H1 (cell line): Measurements from ENCODE around the gene CENPF. TPM values are rescaled to one million over a fixed set of nuclear protein-coding genes. Genes with fewer than 3 reads are reported as not detected.

ENCODE experiments used
- CTCF ChIA-PET: fragments of 300-600 bp; sonication (Branson Sonifier 250); formaldehyde crosslinking; loops from one replicate; lab custom pipeline; 2021; ENCODE audit not compliant: partially characterized antibody; lab: Charles Lee
- POLR2A ChIA-PET: fragments of 300-600 bp; sonication (Branson Sonifier 250); formaldehyde crosslinking; loops from one replicate; lab custom pipeline; 2021; ENCODE audit warnings: inconsistent platforms; ENCODE audit not compliant: partially characterized antibody; lab: Charles Lee
- DNase-seq, 2 experiments: peaks; one replicate each; pipeline versions ENCODE4 v3.0.0 to v3.0.0-alpha.2; 2010 to 2022; ENCODE audit warnings: low spot score in 2 of 2, low read depth in 1 of 2, mixed read lengths in 1 of 2
- FAIRE-seq: peaks from 2 replicates; lab custom pipeline; 2011; peaks lifted over from hg19 to GRCh38; lab: Jason Lieb, UNC
- H2AFZ ChIP-seq: 2 replicates; pipeline ENCODE4 v1.8.1; 2012; ENCODE audit warnings: low read length, inconsistent platforms
- H2AK5ac ChIP-seq: 2 replicates; pipeline ENCODE4 v1.6.1; 2013; ENCODE audit warnings: low read depth, low read length
- H2BK120ac ChIP-seq: replicated peaks from 2 replicates; pipeline ENCODE3; 2013; ENCODE audit warnings: low read depth, low read length, inconsistent platforms
- H2BK12ac ChIP-seq: 2 replicates; pipeline ENCODE4 v1.6.1; 2013; ENCODE audit warnings: low read depth, low read length
- H2BK15ac ChIP-seq: 2 replicates; pipeline ENCODE4 v1.6.1; 2013; ENCODE audit warnings: low read length
- H2BK20ac ChIP-seq: 2 replicates; pipeline ENCODE4 v1.6.1; 2013; ENCODE audit warnings: low read length
- H2BK5ac ChIP-seq: 2 replicates; pipeline ENCODE4 v1.6.1; 2013; ENCODE audit warnings: low read depth, low read length
- H3K14ac ChIP-seq: 2 replicates; pipeline ENCODE4 v1.6.1; 2013; ENCODE audit warnings: inconsistent platforms; ENCODE audit not compliant: insufficient read length
- H3K18ac ChIP-seq: 2 replicates; pipeline ENCODE4 v1.6.1; 2013; ENCODE audit warnings: low read length; ENCODE audit errors: extremely low read depth
- H3K23ac ChIP-seq: 2 replicates; pipeline ENCODE4 v1.6.1; 2013; ENCODE audit warnings: inconsistent platforms; ENCODE audit not compliant: insufficient read length
- H3K23me2 ChIP-seq: 2 replicates; pipeline ENCODE4 v1.6.1; 2013; ENCODE audit warnings: low read depth, low read length
- H3K27ac ChIP-seq: 2 replicates; pipeline ENCODE4 v1.6.1; 2011; ENCODE audit warnings: low read depth, low read length, inconsistent platforms
- H3K27me3 ChIP-seq, 4 experiments: replicated peaks in 1 of 4; 1 replicate in 1 of 4; 2 replicates in 3 of 4; pipeline versions ENCODE4 v1.6.1 to v1.8.1; 2011 to 2013; ENCODE audit warnings: low read length in 3 of 4, mild to moderate bottlenecking in 3 of 4, inconsistent platforms in 2 of 4, mixed read lengths in 2 of 4, moderate library complexity in 1 of 4; ENCODE audit not compliant: control insufficient read depth in 3 of 4, insufficient read depth in 3 of 4; ENCODE audit errors: extremely low read depth in 1 of 4
- H3K36me3 ChIP-seq, 4 experiments: 2 replicates each; pipeline versions ENCODE4 v1.6.1 to v1.8.1; 2011 to 2013; ENCODE audit warnings: mild to moderate bottlenecking in 4 of 4, low read length in 3 of 4, moderate library complexity in 2 of 4, control low read depth in 1 of 4, inconsistent platforms in 1 of 4; ENCODE audit not compliant: insufficient read depth in 4 of 4, control insufficient read depth in 2 of 4
- H3K4ac ChIP-seq: replicated peaks from 2 replicates; pipeline ENCODE3; 2013; ENCODE audit warnings: low read length, low read depth, mixed read lengths, inconsistent platforms; ENCODE audit not compliant: insufficient read length
- H3K4me1 ChIP-seq, 4 experiments: replicated peaks in 1 of 4; 1 replicate in 1 of 4; 2 replicates in 3 of 4; pipeline versions ENCODE4 v1.6.1 to v1.8.1; 2011 to 2013; ENCODE audit warnings: low read length in 3 of 4, inconsistent platforms in 2 of 4, mixed read lengths in 1 of 4; ENCODE audit not compliant: insufficient read depth in 4 of 4, control insufficient read depth in 3 of 4
- H3K4me2 ChIP-seq, 2 experiments: 2 replicates each; pipeline versions ENCODE4 v1.6.1 to v1.8.1; 2011 to 2013; ENCODE audit warnings: low read depth in 2 of 2, low read length in 2 of 2, control low read depth in 1 of 2, inconsistent platforms in 1 of 2, mild to moderate bottlenecking in 1 of 2; ENCODE audit not compliant: insufficient read depth in 1 of 2
- H3K4me3 ChIP-seq, 4 experiments: fragments of 200-600, 300-600 bp in 1 of 4; sonication (generic), shearing (Covaris generic), sonication (Bioruptor Twin) in 1 of 4; 2 replicates each; pipeline versions ENCODE4 v1.5.1 to v1.8.1; 2011 to 2016; ENCODE audit warnings: low read length in 4 of 4, low read depth in 3 of 4, control low read depth in 2 of 4, inconsistent platforms in 2 of 4, mild to moderate bottlenecking in 2 of 4, mixed read lengths in 1 of 4, moderate library complexity in 1 of 4; ENCODE audit not compliant: insufficient read depth in 2 of 4; ENCODE audit errors: extremely low read depth in 1 of 4
- H3K56ac ChIP-seq: replicated peaks from 2 replicates; pipeline ENCODE3; 2013; ENCODE audit warnings: low read depth, mild to moderate bottlenecking, mixed read lengths, low read length, inconsistent platforms; ENCODE audit not compliant: insufficient read length
- H3K79me1 ChIP-seq: 2 replicates; pipeline ENCODE4 v1.6.1; 2013; ENCODE audit warnings: low read depth, low read length, control low read depth
- H3K79me2 ChIP-seq, 2 experiments: 2 replicates each; pipeline versions ENCODE4 v1.6.1 to v1.8.1; 2012 to 2013; ENCODE audit warnings: low read length in 2 of 2, mild to moderate bottlenecking in 2 of 2, inconsistent platforms in 1 of 2; ENCODE audit not compliant: insufficient read depth in 2 of 2, control insufficient read depth in 1 of 2
- H3K9ac ChIP-seq, 4 experiments: replicated peaks in 1 of 4; 1 replicate in 1 of 4; 2 replicates in 3 of 4; pipeline versions ENCODE4 v1.6.1 to v1.8.1; 2011 to 2013; ENCODE audit warnings: low read depth in 3 of 4, low read length in 3 of 4, control low read depth in 2 of 4, mild to moderate bottlenecking in 2 of 4, moderate library complexity in 2 of 4, inconsistent platforms in 1 of 4; ENCODE audit errors: extremely low read depth in 1 of 4
- H3K9me3 ChIP-seq, 2 experiments: 2 replicates each; pipeline versions ENCODE4 v1.6.1 to v1.8.1; 2012 to 2013; ENCODE audit warnings: mild to moderate bottlenecking in 2 of 2, moderate library complexity in 2 of 2, control low read depth in 1 of 2, inconsistent platforms in 1 of 2, low read depth in 1 of 2, low read length in 1 of 2, mixed read lengths in 1 of 2; ENCODE audit not compliant: insufficient read depth in 2 of 2
- H4K20me1 ChIP-seq, 2 experiments: replicated peaks in 1 of 2; 2 replicates each; pipeline versions ENCODE3 to v1.8.1; 2011 to 2013; ENCODE audit warnings: inconsistent platforms in 2 of 2, low read length in 2 of 2, mild to moderate bottlenecking in 1 of 2; ENCODE audit not compliant: insufficient read depth in 2 of 2, control insufficient read depth in 1 of 2
- H4K5ac ChIP-seq: 2 replicates; pipeline ENCODE4 v1.6.1; 2013; ENCODE audit warnings: low read length, low read depth, mixed read lengths, inconsistent platforms; ENCODE audit not compliant: insufficient read length
- H4K8ac ChIP-seq: 2 replicates; pipeline ENCODE4 v1.8.0; 2013; ENCODE audit warnings: mild to moderate bottlenecking, moderate library complexity, low read length, inconsistent platforms; ENCODE audit not compliant: insufficient read depth; ENCODE audit errors: extremely low read depth
- H4K91ac ChIP-seq: replicated peaks from 2 replicates; pipeline ENCODE3; 2013; ENCODE audit warnings: low read length, mixed read lengths, inconsistent platforms; ENCODE audit not compliant: insufficient read length
- CTBP2 ChIP-seq: IDR thresholded peaks from 2 replicates; pipeline ENCODE4 v1.7.0; 2011; ENCODE audit warnings: borderline replicate concordance, mild to moderate bottlenecking, moderate library complexity, mixed read lengths, low read length; ENCODE audit not compliant: insufficient read depth, insufficient read length
- EGR1 ChIP-seq: IDR thresholded peaks from 2 replicates; pipeline ENCODE4 v1.6.1; 2011; ENCODE audit warnings: low read depth, low read length, borderline replicate concordance
- PHF8 ChIP-seq: fragments of 200-600 bp; sonication (generic); conservative IDR thresholded peaks from 2 replicates; pipeline ENCODE4 v1.7.1; 2012; ENCODE audit warnings: low read depth, mild to moderate bottlenecking, inconsistent platforms, low read length, moderate library complexity
- RFX5 ChIP-seq: IDR thresholded peaks from 2 replicates; pipeline ENCODE4 v1.6.1; 2011; ENCODE audit warnings: low read depth, low read length, improper control_type of control experiment, borderline replicate concordance
- SAP30 ChIP-seq: fragments of 300-600 bp; sonication (generic); IDR thresholded peaks from 2 replicates; pipeline ENCODE4 v1.7.1; 2012; ENCODE audit warnings: low read length, moderate library complexity, mild to moderate bottlenecking, inconsistent platforms; ENCODE audit not compliant: insufficient read depth, insufficient replicate concordance
- SIRT6 ChIP-seq: IDR thresholded peaks from one replicate; pipeline ENCODE4 v1.7.1; 2012; ENCODE audit warnings: low read length, inconsistent platforms
- SRF ChIP-seq: IDR thresholded peaks from 2 replicates; pipeline ENCODE4 v1.6.1; 2011; ENCODE audit warnings: mild to moderate bottlenecking, low read depth, low read length, moderate library complexity
- TAF1 ChIP-seq: IDR thresholded peaks from 2 replicates; pipeline ENCODE4 v1.6.1; 2011; ENCODE audit warnings: mild to moderate bottlenecking, low read depth, low read length
- WGBS, 2 experiments: shearing (Covaris generic) in 1 of 2; methylation state at CpG; one replicate each; pipeline versions ENCODE4 v1.1.6 to v1.1.7; 2013 to 2015; ENCODE audit warnings: low lambda C conversion rate in 2 of 2, mixed read lengths in 2 of 2, inconsistent platforms in 1 of 2, low coverage in 1 of 2, missing lambda C conversion rate in 1 of 2; ENCODE audit not compliant: insufficient replicate concordance in 2 of 2, insufficient coverage in 1 of 2, insufficient read length in 1 of 2; ENCODE audit errors: extremely low coverage in 1 of 2, missing lambda C conversion rate in 1 of 2; 5-methylcytosine and 5-hydroxymethylcytosine counted together
- polyA plus RNA-seq, 7 experiments: library from polyadenylated mRNA; depleted of rRNA in 3 of 7; stranded (reverse) in 5 of 7; unstranded in 2 of 7; fragments of >200 nt in 5 of 7; fragments of 200-250 nt in 2 of 7; gene quantifications; 1 replicate in 5 of 7; 2 replicates in 1 of 7; 4 replicates in 1 of 7; pipeline versions ENCODE4 v1.2.1 to v1.2.3, GENCODE V29; 2011 to 2013; ENCODE audit warnings: missing spikeins in 2 of 7, mixed read lengths in 2 of 7
- total RNA-seq: library from RNA; stranded (reverse); fragmentation: NEBNext Ultra II Directional; extraction: Animal tissue kit (Norgen Biotek cat#: 25700); gene quantifications from 2 replicates; pipeline ENCODE4 v1.2.1, GENCODE V29; 2021
- TF ChIP-seq, protein P1 (sequence below): IDR thresholded peaks from 2 replicates; pipeline ENCODE4 v1.6.1; 2012; ENCODE audit warnings: inconsistent platforms
- TF ChIP-seq, protein P2 (sequence below): IDR thresholded peaks from 2 replicates; pipeline ENCODE4 v1.6.1; 2012; ENCODE audit warnings: low read length, inconsistent platforms

CENPF gene
- total and polyA plus RNA-seq, 2 of the 8 experiments (the other 6 are each of a cell fraction or from before 2014, with no cell fraction given), result 13.7 to 170 TPM

DNA sequence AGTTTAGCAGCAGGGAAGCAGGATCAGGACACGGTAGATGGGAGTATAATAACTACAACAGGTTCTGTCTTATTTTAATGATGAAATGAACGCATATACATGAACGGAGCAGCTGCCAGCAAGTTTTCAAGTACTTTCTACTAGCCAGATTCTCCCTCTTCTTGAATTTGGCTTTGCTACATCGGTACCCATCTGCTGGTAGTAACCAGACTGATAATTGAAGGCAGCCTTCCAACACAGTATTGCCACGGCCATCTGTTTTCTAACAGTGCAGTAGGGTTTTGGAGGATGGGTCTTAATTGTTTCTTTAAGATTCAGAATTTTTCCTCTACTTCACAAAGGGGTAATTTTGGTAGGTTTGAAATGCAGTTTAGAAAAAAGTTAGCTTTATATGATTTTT is 33.4 kb downstream of the CENPF start:
- peaks cover 2 to 7% of the 10 kb centered on the region in 2 experiments for H4K20me1 ChIP-seq
- no peak overlapping the region for H3K27ac ChIP-seq
- no peak overlapping the region for H2BK15ac ChIP-seq
- ChIA-PET CTCF (interaction anchor here (0.9 to 5.3 kb wide), 13 partner anchors 9 to 422 kb away, joined by 3 to 41 read pairs (median 7); no protein-coding TSS in a partner anchor), POLR2A (interaction anchor here (1.3 kb wide), 1 partner anchor 10 kb away, joined by 5 read pairs; no protein-coding TSS in a partner anchor)
- H4K91ac ChIP-seq, result no peak overlapping the region
- no peak overlapping the region for H2AK5ac ChIP-seq
- no peak overlapping the region for H3K56ac ChIP-seq
- no peak overlapping the region for H3K14ac ChIP-seq
- DNase-seq (no peak), FAIRE-seq (no peak)
- H3K4ac ChIP-seq, result no peak overlapping the region
- no peak overlapping the region for H3K9ac ChIP-seq
- no peak overlapping the region for H3K18ac ChIP-seq
- no peak overlapping the region for H2BK120ac ChIP-seq
- H3K36me3 ChIP-seq, result peaks cover 37 to 88% (median 79%) of the 10 kb centered on the region in 4 experiments
- no peak overlapping the region for H4K5ac ChIP-seq
- no peak overlapping the region for H4K8ac ChIP-seq
- H3K9me3 ChIP-seq, result no peaks in the 10 kb centered on the region
- no peak for TF ChIP-seq SAP30
- TF ChIP-seq, protein P1, sequence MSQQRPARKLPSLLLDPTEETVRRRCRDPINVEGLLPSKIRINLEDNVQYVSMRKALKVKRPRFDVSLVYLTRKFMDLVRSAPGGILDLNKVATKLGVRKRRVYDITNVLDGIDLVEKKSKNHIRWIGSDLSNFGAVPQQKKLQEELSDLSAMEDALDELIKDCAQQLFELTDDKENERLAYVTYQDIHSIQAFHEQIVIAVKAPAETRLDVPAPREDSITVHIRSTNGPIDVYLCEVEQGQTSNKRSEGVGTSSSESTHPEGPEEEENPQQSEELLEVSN, result no peak
- no peak for TF ChIP-seq TAF1
- TF ChIP-seq SIRT6, result no peak
- TF ChIP-seq, protein P2, sequence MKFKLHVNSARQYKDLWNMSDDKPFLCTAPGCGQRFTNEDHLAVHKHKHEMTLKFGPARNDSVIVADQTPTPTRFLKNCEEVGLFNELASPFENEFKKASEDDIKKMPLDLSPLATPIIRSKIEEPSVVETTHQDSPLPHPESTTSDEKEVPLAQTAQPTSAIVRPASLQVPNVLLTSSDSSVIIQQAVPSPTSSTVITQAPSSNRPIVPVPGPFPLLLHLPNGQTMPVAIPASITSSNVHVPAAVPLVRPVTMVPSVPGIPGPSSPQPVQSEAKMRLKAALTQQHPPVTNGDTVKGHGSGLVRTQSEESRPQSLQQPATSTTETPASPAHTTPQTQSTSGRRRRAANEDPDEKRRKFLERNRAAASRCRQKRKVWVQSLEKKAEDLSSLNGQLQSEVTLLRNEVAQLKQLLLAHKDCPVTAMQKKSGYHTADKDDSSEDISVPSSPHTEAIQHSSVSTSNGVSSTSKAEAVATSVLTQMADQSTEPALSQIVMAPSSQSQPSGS, result no peak
- no peak for TF ChIP-seq RFX5
- no peak for TF ChIP-seq EGR1
- no peak for TF ChIP-seq PHF8
- TF ChIP-seq SRF, result no peak
- TF ChIP-seq CTBP2, result no peak
- WGBS, 2 experiments, result 90% methylated on average over 5 of the region's 5 CpGs; no CpG with 5 or more reads in 1 of the 2 experiments
- H3K79me2 ChIP-seq, result no peaks in the 10 kb centered on the region
- no peak overlapping the region for H2BK20ac ChIP-seq
- H3K4me1 ChIP-seq, result no peaks in the 10 kb centered on the region
- H3K27me3 ChIP-seq, result no peaks in the 10 kb centered on the region
- 0 out of 2 replicates have a peak, but pooled peaks cover 2% of the 10 kb centered on the region for H3K79me1 ChIP-seq
- H2BK5ac ChIP-seq, result no peak overlapping the region
- no peak overlapping the region for H3K4me3 ChIP-seq
- no peaks in the 10 kb centered on the region for H3K23me2 ChIP-seq
- H3K4me2 ChIP-seq, result no peak overlapping the region
- no peak overlapping the region for H3K23ac ChIP-seq
- no peak overlapping the region for H2BK12ac ChIP-seq
- no peak overlapping the region for H2AFZ ChIP-seq
